Spleen (tissue), 11 donors: ENCODE data around the gene POLN. TPM values are rescaled to one million over a fixed set of nuclear protein-coding genes. Genes with fewer than 3 reads are reported as not detected.

Source experiments
- DNase-seq: peaks from one replicate; pipeline ENCODE4 v3.0.0-alpha.2; 2020
- H3K27ac ChIP-seq, 8 donors: fragments of 200-600 bp; sonication (generic) in 7 of 8; 1 replicate in 4 of 8; 2 replicates in 4 of 8; pipeline versions ENCODE4 v1.5.0 to v1.8.0; 2016 to 2021; ENCODE audit warnings: inconsistent platforms in 4 of 8, mild to moderate bottlenecking in 4 of 8, moderate library complexity in 1 of 8
- H3K27me3 ChIP-seq, 7 donors: fragments of 200-600 bp; sonication (generic) in 6 of 7; replicated peaks in 1 of 7; 1 replicate in 4 of 7; 2 replicates in 3 of 7; pipeline versions ENCODE4 v1.5.0 to v1.8.0; 2016 to 2021; ENCODE audit warnings: inconsistent platforms in 3 of 7, mild to moderate bottlenecking in 1 of 7
- H3K36me3 ChIP-seq, 6 donors: fragments of 200-600 bp; sonication (generic) in 5 of 6; 1 replicate in 4 of 6; 2 replicates in 2 of 6; pipeline versions ENCODE4 v1.5.0 to v1.8.0; 2016 to 2021; ENCODE audit warnings: inconsistent platforms in 2 of 6
- H3K4me1 ChIP-seq, 6 donors: fragments of 200-600 bp; sonication (generic) in 5 of 6; 1 replicate in 3 of 6; 2 replicates in 3 of 6; pipeline versions ENCODE4 v1.5.0 to v1.8.0; 2016 to 2021; ENCODE audit warnings: inconsistent platforms in 3 of 6
- H3K4me3 ChIP-seq, 8 donors: fragments of 200-600 bp; sonication (generic) in 7 of 8; 1 replicate in 4 of 8; 2 replicates in 4 of 8; pipeline versions ENCODE4 v1.5.0 to v1.8.0; 2016 to 2021; ENCODE audit warnings: inconsistent platforms in 4 of 8, mild to moderate bottlenecking in 4 of 8, moderate library complexity in 2 of 8
- H3K9me3 ChIP-seq, 8 donors: fragments of 200-600 bp; sonication (generic) in 7 of 8; 1 replicate in 4 of 8; 2 replicates in 4 of 8; pipeline versions ENCODE4 v1.5.0 to v1.8.0; 2016 to 2021; ENCODE audit warnings: inconsistent platforms in 4 of 8
- CTCF ChIP-seq, 11 experiments: fragments of 200-600 bp in 7 of 11; fragments of 450-650 bp in 4 of 11; sonication (generic) in 4 of 11; IDR thresholded peaks in 8 of 11; conservative IDR thresholded peaks in 3 of 11; 1 replicate in 7 of 11; 2 replicates in 4 of 11; pipeline versions ENCODE4 v1.4.0 to v1.8.0; 2016 to 2021; ENCODE audit warnings: antibody characterized with exemption in 11 of 11, inconsistent platforms in 4 of 11, mild to moderate bottlenecking in 1 of 11
- POLR2A ChIP-seq, 3 donors: fragments of 450-650 bp; IDR thresholded peaks; one replicate each; pipeline ENCODE4 v1.5.1; 2017; ENCODE audit warnings: antibody characterized with exemption in 3 of 3, mild to moderate bottlenecking in 1 of 3
- POLR2AphosphoS5 ChIP-seq, 3 donors: sonication (generic); formaldehyde crosslinking; IDR thresholded peaks; one replicate each; pipeline ENCODE4 v1.5.1; 2017; ENCODE audit warnings: antibody characterized with exemption in 3 of 3
- WGBS, 5 donors: extraction: QIAGEN DNeasy Blood & Tissue Kit in 3 of 5; methylation state at CpG; one replicate each; pipeline versions ENCODE4 v1.1.5 to v1.1.7; 2013 to 2018; 5-methylcytosine and 5-hydroxymethylcytosine counted together
- intact Hi-C: fragments of 100-400 bp; cut with DNase I; formaldehyde crosslinking; loops from one replicate; pipeline ENCODE4 v1.15.0; 2023; ENCODE audit warnings: low total_unique reads
- polyA plus RNA-seq, 3 donors: library from polyadenylated mRNA; stranded (reverse); fragments of 200-250 nt; gene quantifications; one replicate each; pipeline ENCODE4 v1.2.1, GENCODE V29; 2013
- total RNA-seq, 7 donors: library from RNA; depleted of rRNA in 3 of 7; stranded (reverse); fragments of >200 nt in 3 of 7; fragmentation: NEBNext Ultra II Directional in 4 of 7; extraction: Animal tissue kit (Norgen Biotek cat#: 25700) in 4 of 7; gene quantifications; one replicate each; pipeline versions ENCODE4 v1.1.0 to v1.2.1, GENCODE V29; 2016 to 2021
- donor health status: healthy with polysubstance abuse.
- donor health status: DM: no; HTN: no; CAD: no; lungs with moderate emphysema.
- donor health status: DM: no; HTN: no; CAD: no.
- donor health status: Bipolar disorder and iron deficiency.
- donor health status: healthy.
- donor health status: DM: no; HTN: no; CAD: no.
- donor health status: DM: yes; HTN: yes; CAD: no.

Gene POLN
- total and polyA plus RNA-seq, 10 donors: 1.2 to 3.5 (median 2.5) TPM

DNA sequence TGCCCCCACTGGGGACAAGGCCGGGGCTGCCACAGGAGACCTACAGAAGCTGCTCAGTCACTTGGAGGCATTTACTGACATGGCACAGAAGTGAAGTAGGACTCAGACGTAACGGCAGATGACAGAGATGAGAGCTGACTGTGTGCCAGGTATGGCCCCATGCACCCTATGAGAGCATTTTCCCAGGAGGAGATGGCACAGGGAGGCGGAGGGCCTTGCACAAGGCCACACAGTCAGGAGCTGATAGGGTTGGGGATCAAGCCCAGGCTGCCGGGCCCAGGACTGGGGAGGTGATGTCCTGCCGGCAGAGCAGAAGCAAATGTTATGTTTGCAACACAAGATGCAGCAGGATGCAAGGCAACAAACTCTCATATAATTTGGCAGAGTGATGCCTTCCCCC, 148.7 kb downstream of the POLN start:
- H3K9me3 ChIP-seq: peaks cover 0 to 22% (median 17%) of the 10 kb centered on the region in 8 donors
- TF ChIP-seq CTCF (IDR thresholded peaks at IDR 0.05 in 8 of 11, conservative IDR thresholded peaks at IDR 0.05 in 3 of 11): no peak
- TF ChIP-seq POLR2AphosphoS5 (IDR thresholded peaks at IDR 0.05): no peak
- H3K4me3 ChIP-seq: no peak overlapping the region
- peaks cover 0 to 21% (median 0%) of the 10 kb centered on the region in 7 donors for H3K27me3 ChIP-seq
- DNase-seq: no peak
- H3K27ac ChIP-seq: no peak overlapping the region
- H3K4me1 ChIP-seq: no peaks in the 10 kb centered on the region
- 77 to 95% (median 91%) methylated on average over 6 of the region's 6 CpGs for WGBS, 5 donors
- intact Hi-C loops: no loop called here
- H3K36me3 ChIP-seq: no peaks in the 10 kb centered on the region

DNA sequence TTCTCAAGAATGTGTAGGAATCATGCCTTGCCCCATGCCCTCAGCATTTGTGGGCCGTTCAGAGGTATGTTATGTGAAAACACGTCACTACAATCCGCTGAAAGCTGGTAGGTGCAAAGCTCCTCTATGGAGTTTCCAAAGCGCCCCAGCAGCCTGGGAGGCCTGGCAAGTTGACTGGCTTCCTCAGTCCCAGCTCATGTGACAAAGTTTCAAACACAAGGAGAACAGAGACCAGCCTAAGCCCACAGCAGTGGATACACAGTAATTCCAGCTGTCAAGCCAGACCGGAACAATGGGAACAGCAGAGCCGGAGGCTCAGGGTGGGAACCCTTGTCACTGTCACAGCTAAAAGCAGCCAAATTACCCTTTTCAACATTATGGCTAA, 149.3 kb downstream of the POLN start:
- 86 to 95% (median 92%) methylated on average over 4 to 6 of the region's 6 CpGs for WGBS, 5 donors
- intact Hi-C loops: no loop called here
- H3K9me3 ChIP-seq: peaks cover 0 to 23% (median 18%) of the 10 kb centered on the region in 8 donors
- no peaks in the 10 kb centered on the region for H3K4me1 ChIP-seq
- H3K4me3 ChIP-seq: no peak overlapping the region
- no peak for TF ChIP-seq CTCF (IDR thresholded peaks at IDR 0.05 in 8 of 11, conservative IDR thresholded peaks at IDR 0.05 in 3 of 11)
- no peak for TF ChIP-seq POLR2AphosphoS5 (IDR thresholded peaks at IDR 0.05)
- no peak for TF ChIP-seq POLR2A (IDR thresholded peaks at IDR 0.05)
- peaks cover 0 to 15% (median 0%) of the 10 kb centered on the region in 7 donors for H3K27me3 ChIP-seq
- H3K36me3 ChIP-seq: no peaks in the 10 kb centered on the region
- DNase-seq: no peak
- no peak overlapping the region for H3K27ac ChIP-seq

GRCh38 chr4:2091990-2092668, 149.8 kb downstream of the POLN start:
- intact Hi-C loops: no loop called here
- no peak overlapping the region for H3K4me3 ChIP-seq

More at GRCh38 chr4:2091990-2092668, 149.8 kb downstream of the POLN start:
- Histone ChIP-seq H3K27ac (no peak overlapping the region), H3K36me3 (no peaks in the 10 kb centered on the region), H3K9me3 (peaks cover 0 to 24% (median 19%) of the 10 kb centered on the region in 8 donors), H3K27me3 (peaks cover 0 to 10% (median 0%) of the 10 kb centered on the region in 7 donors), H3K4me1 (no peaks in the 10 kb centered on the region)
- DNase-seq: peak; percentile 59
- no peak for TF ChIP-seq POLR2A (IDR thresholded peaks at IDR 0.05)
- no peak for TF ChIP-seq POLR2AphosphoS5 (IDR thresholded peaks at IDR 0.05)
- TF ChIP-seq CTCF (IDR thresholded peaks at IDR 0.05 in 8 of 11, conservative IDR thresholded peaks at IDR 0.05 in 3 of 11): no peak
- WGBS, 5 donors: 83 to 92% (median 91%) methylated on average over 5 to 15 of the region's 15 CpGs
